SH-SY5Y (cell line): ENCODE data around the gene RAB36.

ENCODE experiments used
- GATA2 ChIP-seq: IDR thresholded peaks from 2 replicates; pipeline ENCODE4 v1.6.1; 2011; ENCODE audit warnings: mild to moderate bottlenecking, low read depth, low read length
- GATA3 ChIP-seq: IDR thresholded peaks from 2 replicates; pipeline ENCODE4 v1.6.1; 2011; ENCODE audit warnings: low read depth, mild to moderate bottlenecking, low read length, moderate library complexity

DNA sequence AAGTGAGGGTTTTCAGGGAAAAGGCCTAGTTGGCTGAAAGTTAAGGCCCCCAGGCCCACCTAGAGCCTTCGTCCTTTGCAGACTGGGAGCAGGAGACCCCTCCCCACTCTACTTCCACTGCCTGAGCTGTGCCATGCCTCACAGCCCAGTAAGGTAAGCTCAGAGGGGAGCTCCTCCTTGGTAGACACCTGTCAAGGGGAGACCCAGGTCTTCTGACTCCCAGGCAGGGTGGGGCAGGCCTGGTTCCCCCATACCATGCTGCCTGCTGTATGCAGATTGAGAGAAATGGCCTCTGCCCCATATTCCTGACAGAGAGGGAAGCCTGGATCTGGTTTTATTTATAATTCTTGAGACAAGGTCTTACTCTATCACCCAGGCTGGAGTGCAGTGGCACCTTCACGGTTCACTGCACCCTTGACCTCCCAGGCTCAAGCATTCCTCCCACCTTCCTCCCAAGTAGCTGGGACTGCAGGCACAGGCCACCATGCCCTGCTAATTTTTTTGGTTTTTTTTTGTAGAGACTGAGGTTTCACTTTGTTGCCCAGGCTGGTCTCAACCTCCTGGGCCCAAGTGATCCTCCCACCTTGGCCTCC, 697 bp downstream of the RAB36 start:
- TF ChIP-seq GATA3, result no peak
- TF ChIP-seq GATA2, result no peak
